Activated CD4-positive, alpha-beta T cell treated with anti-CD3 and anti-CD28 coated beads, Interleukin-2, amount 10 ng/mL, durations not matched to agents 24 days and 14 days (primary cell): Measurements from ENCODE around the gene TRAPPC6A. TPM values are rescaled to one million over a fixed set of nuclear protein-coding genes. Genes with fewer than 3 reads are reported as not detected.

Experiments
- DNase-seq: peaks from one replicate; pipeline ENCODE4 v3.0.0; 2022
- H3K27ac Mint-ChIP-seq: one replicate; pipeline ENCODE4 v1.8.0; 2022; ENCODE audit warnings: mild to moderate bottlenecking, mixed read lengths
- H3K27me3 Mint-ChIP-seq: one replicate; pipeline ENCODE4 v1.8.0; 2022; ENCODE audit warnings: mixed read lengths
- H3K36me3 Mint-ChIP-seq: one replicate; pipeline ENCODE4 v1.8.0; 2022; ENCODE audit warnings: low read depth, mild to moderate bottlenecking, mixed read lengths
- H3K4me1 Mint-ChIP-seq: one replicate; pipeline ENCODE4 v1.8.0; 2021; ENCODE audit warnings: mixed read lengths
- H3K4me3 Mint-ChIP-seq: one replicate; pipeline ENCODE4 v1.8.0; 2022; ENCODE audit warnings: mild to moderate bottlenecking, moderate library complexity, mixed read lengths
- H3K9me3 Mint-ChIP-seq: one replicate; pipeline ENCODE4 v1.8.0; 2021; ENCODE audit warnings: mixed read lengths
- intact Hi-C: fragments of 100-400 bp; cut with micrococcal nuclease; formaldehyde crosslinking; loops from one replicate; pipeline ENCODE4 v1.15.1; 2023
- total RNA-seq: library from RNA; stranded (reverse); gene quantifications from 2 replicates; pipeline ENCODE4 v1.2.3, GENCODE V29; 2022

The TRAPPC6A gene
- total RNA-seq, 1 donor from 2014 or later: 24.7 TPM

DNA sequence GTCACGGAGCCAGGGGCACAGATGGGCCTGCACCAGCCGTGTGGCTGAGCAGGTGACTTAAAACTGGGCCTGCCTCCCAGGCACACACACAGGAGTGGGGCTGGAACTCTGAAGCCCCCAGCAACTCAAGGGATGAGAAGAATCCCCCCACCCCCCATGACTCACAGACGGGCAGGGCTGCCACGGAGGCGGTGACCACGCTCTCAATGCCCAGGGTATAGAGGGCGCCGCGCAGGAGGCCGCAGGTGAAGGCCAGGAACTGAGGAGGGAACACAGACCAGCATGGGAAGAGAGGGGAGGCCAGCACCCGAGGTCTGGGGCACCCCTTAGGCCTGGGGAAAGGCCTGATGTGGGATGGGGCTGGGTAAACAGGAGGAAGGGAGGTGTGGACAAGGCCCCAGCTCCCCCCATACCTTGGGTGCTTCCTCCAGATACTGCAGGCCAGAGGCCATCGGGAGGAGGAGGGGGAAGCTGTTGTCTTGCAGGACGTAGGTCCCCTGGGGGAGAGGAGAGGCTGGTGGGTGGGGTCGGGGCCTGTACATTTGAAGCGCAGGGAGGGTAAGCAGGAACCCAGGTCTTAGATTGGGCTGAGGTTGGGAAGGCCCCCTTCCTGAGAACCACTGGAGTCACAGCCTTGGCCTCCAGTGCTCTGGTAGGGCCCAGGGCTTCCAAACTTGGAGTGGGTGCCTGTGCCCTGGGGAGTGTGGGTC is 14.1 kb downstream of the TRAPPC6A start:
- DNase-seq: no peak
- intact Hi-C loops: loop anchor here (5.0 kb wide), 1 partner anchor 47 kb away; no protein-coding TSS in a partner anchor

DNA sequence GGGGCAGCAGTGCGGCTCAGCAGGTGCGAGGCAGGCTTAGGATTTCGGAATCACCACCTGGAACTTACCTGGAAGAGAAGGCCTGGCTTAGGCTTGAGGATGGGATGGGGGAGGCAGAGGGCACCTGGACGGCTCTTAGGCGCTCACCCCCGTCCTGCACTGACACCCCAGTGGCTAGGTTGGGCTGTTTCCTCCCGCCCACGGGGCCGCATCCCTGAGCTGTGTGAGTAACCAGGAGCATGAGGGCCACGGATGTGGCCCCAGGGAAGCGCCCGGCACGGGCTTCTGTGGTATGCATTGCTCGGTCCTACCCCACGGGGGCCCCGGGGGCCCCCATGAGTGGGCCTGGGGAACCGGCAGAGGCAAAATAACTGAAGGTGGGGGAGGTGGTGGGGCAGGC is 14.9 kb downstream of the TRAPPC6A start:
- no peak for DNase-seq
- Mint-ChIP-seq H3K27me3 (peaks cover 4% of the 10 kb centered on the region), H3K4me3 (no peak overlapping the region), H3K4me1 (peaks cover 16% of the 10 kb centered on the region), H3K27ac (no peak overlapping the region), H3K9me3 (no peaks in the 10 kb centered on the region), H3K36me3 (peaks cover 3% of the 10 kb centered on the region)
- intact Hi-C loops: loop anchor here (5.0 kb wide), 1 partner anchor 46 kb away; no protein-coding TSS in a partner anchor

More for the DNA sequence above, 14.1 kb downstream of the TRAPPC6A start:
- Mint-ChIP-seq H3K9me3 (no peaks in the 10 kb centered on the region), H3K4me1 (peaks cover 16% of the 10 kb centered on the region), H3K27me3 (peaks cover 4% of the 10 kb centered on the region), H3K36me3 (peaks cover 3% of the 10 kb centered on the region), H3K4me3 (peak overlapping the region; percentile 57), H3K27ac (peak overlapping the region; percentile 76)

DNA sequence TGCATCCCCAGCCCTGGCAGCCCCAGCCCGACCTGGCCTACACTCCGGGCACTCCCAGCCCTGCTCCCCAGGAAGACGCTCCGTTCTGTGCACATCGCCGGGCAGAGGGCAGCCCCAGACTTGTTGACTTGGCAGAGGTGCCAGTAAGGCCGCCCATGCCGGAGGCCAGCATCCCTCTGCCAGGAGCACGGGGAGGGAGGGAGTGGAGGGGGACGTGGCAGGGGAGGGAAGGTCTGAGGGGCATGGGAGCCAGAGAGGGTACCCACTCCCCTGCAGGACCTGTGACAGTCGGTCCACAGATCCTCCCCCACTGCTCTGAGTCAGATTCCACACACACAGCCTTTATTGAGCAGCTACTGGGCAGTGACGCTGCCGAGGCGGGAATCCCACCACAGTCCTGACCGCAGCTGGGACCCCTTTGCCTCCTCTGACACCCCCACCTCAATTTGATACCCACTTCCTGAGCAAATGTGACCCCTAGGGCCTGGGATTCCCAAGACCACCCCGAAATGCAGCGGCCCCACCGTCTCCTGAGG is 15.4 kb downstream of the TRAPPC6A start:
- Mint-ChIP-seq H3K27ac (no peak overlapping the region), H3K4me1 (peaks cover 18% of the 10 kb centered on the region), H3K4me3 (no peak overlapping the region), H3K27me3 (peaks cover 8% of the 10 kb centered on the region), H3K9me3 (no peaks in the 10 kb centered on the region), H3K36me3 (peaks cover 3% of the 10 kb centered on the region)
- no peak for DNase-seq
- intact Hi-C loops: loop anchor here (5.0 kb wide), 1 partner anchor 45 kb away; no protein-coding TSS in a partner anchor

DNA sequence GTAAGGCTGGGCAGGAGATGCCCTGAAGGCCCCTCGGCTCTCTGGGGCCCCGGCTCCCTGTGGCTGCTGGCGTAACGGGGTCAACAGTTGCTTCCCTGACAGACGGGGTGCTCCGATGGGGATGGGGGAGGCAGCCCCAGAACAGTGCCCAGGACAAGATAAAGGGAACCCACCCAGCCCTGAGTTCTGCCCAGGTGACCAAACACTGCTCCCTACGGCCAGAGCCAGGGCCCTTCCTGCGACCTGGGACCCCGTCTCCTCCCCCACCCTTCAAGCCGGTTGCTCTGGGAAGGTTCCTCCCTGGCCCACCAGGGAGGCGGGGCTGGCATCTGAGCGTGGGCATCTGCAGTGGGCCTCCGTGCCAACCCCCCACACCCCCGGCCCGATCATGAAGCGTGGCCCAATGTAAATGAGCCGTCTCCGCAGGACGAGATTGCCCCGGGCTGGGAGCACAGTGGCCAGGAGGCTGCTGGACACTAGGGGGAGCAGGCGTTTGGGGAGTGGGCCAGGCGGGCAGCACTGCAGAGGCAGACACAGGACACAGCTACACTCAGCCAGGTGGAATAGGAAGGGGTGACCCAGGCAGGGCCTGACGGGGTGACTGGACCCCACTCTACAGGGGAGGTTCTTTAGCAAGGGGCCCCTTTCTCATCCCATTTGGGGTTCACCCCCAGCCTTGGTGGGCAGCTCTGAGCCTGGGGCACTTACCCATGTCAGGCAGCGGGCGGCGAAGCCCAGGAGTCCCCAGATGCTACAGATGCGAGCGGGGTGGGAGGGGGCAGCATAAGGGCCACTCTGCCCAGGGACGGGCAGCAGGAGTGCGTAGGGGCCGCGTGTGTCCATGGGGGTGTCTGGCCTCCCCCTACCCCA is 16.1 kb downstream of the TRAPPC6A start:
- peaks cover 17% of the 10 kb centered on the region for H3K4me1 Mint-ChIP-seq
- no peaks in the 10 kb centered on the region for H3K9me3 Mint-ChIP-seq
- no peak overlapping the region for H3K27ac Mint-ChIP-seq
- H3K36me3 Mint-ChIP-seq: peaks cover 3% of the 10 kb centered on the region
- no peak for DNase-seq
- intact Hi-C loops: loop anchor here (5.0 kb wide), 1 partner anchor 45 kb away; no protein-coding TSS in a partner anchor
- peaks cover 8% of the 10 kb centered on the region for H3K27me3 Mint-ChIP-seq
- no peak overlapping the region for H3K4me3 Mint-ChIP-seq

DNA sequence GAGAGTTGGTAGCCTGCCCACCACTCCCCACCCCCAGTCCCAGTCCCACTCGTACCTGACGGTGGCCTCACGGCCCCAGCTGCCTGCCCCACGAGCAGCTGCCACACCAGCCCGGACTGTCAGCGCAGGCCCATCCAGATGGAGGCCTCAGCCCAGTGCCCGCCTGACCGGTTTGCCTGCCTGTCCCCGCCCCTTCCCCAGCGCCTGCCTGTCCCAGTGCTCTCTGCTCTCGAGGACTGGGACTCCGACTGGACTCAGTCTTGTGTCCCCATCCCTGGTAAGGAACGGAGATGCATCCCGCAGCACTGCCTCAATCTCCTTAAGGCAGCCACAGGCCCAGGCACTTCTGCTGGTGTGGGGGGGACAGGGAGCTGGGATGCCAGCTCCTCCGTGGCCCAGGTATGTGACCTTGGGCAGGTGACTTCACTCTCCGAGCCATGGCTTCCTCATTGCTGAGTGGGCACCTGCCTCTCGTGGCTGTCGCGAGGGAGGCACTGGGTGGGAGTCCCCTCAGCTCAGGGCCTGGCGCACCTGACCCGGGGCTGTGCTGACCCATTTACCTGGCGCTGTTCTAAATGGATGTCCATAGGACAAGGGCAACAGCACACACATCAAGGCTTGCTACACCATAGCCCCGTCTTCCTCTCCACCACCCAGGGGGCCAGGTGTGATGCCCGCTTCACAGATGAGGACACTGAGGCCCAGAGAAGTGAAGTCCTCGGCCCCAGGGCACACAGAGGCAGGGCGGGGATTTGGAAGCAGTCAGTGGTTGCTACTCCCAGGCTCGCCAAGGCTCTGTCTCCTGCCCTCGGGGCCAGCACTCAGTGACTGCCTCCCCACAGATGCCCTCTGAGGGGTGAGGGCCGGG is 16.9 kb downstream of the TRAPPC6A start, which contains the start of gene NKPD1:
Gene NKPD1, minus strand, starts transcription at position 113 of the 868 bp plus-strand sequence. CDS start 832 bp downstream, outside the sequence.
- DNase-seq: no peak
- Mint-ChIP-seq H3K27ac (no peak within 1 kb of the TSS), H3K4me3 (no peak within 1 kb of the TSS), H3K9me3 (no peaks in the 10 kb centered on the region), H3K36me3 (peaks cover 2% of the 10 kb centered on the region), H3K4me1 (peaks cover 16% of the 10 kb centered on the region), H3K27me3 (peaks cover 8% of the 10 kb centered on the region)
- intact Hi-C loops: loop anchor here (5.0 kb wide), 1 partner anchor 44 kb away; no protein-coding TSS in a partner anchor

DNA sequence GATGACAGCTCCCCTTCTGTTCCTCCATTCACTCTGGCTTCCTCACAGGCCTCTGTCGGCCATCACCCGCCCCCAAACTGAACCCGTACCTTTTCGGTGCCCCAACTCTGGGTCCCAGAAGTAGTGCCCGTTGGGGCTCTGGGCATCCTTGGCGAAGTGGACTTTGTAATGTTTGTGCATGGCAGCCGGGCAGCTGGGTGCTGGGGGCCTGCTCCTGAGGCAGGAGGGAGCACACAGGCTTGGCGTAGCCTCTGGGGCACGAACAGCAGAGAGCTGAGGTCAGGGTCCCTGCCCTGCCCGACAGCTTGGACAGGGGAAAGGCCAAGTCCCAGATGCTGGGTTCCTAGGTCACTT is 18.1 kb downstream of the TRAPPC6A start:
- H3K4me1 Mint-ChIP-seq: peaks cover 12% of the 10 kb centered on the region
- no peak overlapping the region for H3K4me3 Mint-ChIP-seq
- H3K36me3 Mint-ChIP-seq: peaks cover 2% of the 10 kb centered on the region
- peaks cover 11% of the 10 kb centered on the region for H3K27me3 Mint-ChIP-seq
- no peak for DNase-seq
- intact Hi-C loops: loop anchor here (5.0 kb wide), 1 partner anchor 43 kb away; no protein-coding TSS in a partner anchor
- H3K9me3 Mint-ChIP-seq: no peaks in the 10 kb centered on the region
- no peak overlapping the region for H3K27ac Mint-ChIP-seq

DNA sequence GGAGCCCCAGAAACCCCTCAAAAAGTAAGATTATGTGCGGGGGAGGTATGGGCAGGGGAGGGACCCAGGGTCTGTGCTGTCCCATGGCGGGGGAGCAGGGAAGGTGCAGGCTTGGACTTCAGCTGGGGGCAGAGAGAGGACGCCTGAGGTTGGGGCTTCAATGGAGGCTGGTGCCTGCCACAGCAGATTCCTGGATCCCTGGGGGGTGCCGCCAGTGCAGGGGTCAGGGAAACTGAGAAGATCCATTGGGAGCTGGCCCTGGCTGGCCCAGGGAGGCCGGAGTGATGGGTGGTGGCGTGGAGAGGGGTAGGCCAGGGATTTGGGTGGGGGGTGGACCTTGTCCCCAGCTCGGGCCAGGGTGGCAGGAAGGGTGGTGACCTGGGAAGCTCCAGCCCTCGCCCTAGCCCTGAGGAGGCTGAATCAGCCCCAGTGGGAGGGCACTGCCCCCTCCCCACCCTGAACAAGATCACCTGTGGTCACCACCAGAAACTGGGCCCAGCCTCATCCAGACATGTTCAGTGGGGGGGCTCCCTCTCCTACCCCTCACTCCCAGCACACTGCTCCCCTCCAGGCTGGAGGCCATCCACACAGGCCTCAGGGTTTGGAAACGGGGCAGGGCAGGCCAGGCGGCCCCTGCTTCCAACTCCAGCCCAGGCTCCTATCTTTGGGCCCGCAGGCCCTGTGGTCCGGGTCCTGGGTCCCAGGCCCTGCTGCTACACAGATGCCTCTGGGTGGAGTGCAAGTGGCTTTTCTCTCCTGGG is 18.6 kb downstream of the TRAPPC6A start:
- Mint-ChIP-seq H3K4me1 (peaks cover 11% of the 10 kb centered on the region), H3K27me3 (peaks cover 12% of the 10 kb centered on the region), H3K9me3 (no peaks in the 10 kb centered on the region), H3K27ac (no peak overlapping the region), H3K4me3 (no peak overlapping the region), H3K36me3 (peaks cover 2% of the 10 kb centered on the region)
- intact Hi-C loops: no loop called here
- DNase-seq: no peak

DNA sequence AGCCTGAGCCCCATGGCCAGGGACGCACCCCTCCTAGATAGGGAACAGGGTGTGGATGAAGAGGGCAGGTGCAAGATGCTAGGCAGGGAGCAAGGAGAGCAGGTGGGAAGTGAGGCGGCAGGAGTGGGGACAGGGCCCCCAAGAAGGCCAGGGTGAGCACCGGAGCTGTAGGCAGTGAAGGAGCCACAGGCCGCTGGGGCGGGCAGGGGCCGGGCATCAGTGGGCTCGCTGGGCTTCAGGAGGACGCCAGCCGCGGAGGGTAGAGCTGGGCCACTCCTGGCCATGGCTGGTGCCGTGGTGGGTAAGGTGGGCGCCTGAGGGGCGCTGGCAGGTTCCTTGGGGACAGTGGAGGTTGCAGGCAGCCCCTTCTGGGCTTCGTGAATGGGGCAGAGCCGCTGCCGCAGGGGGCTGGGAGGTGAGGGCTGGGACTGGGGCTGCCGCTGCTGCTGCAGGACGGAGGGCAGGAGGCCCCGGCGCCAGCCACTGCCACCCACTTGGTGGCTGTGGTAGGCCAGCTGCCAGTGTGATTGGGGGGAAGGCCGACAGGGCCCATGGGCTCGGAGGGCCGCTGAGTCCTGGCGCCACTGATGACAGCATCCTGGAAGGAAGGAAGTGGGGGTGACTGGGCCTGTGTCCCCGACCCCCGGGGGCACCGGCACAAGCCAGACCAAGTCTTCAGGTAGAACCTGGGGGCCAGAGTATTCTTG is 19.4 kb downstream of the TRAPPC6A start:
- intact Hi-C loops: no loop called here
- no peaks in the 10 kb centered on the region for H3K9me3 Mint-ChIP-seq
- no peak for DNase-seq
- no peak overlapping the region for H3K27ac Mint-ChIP-seq
- H3K27me3 Mint-ChIP-seq: peaks cover 19% of the 10 kb centered on the region
- peaks cover 11% of the 10 kb centered on the region for H3K4me1 Mint-ChIP-seq
- peaks cover 5% of the 10 kb centered on the region for H3K36me3 Mint-ChIP-seq
- no peak overlapping the region for H3K4me3 Mint-ChIP-seq

DNA sequence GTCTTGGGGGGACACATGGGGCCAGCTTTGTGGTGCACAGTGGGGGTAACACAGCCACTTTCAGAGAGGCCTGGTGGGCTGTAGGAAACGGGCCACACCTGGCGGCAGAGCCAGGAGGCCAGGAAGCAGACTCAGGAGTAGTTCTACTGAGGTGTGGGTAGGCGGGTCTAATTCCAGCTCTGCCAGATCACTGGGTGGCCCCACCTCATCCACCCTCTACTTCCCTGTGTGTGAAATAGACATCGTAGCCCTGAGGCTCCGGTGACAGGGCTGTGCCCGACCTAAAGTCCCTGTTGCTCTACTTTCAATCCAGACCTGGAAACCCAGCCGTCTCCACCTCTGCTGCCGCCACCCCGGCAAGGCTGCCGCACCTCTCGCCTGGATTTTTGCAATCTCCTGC is 21.3 kb downstream of the TRAPPC6A start:
- DNase-seq: no peak
- no peak overlapping the region for H3K4me3 Mint-ChIP-seq
- peaks cover 13% of the 10 kb centered on the region for H3K4me1 Mint-ChIP-seq
- peaks cover 25% of the 10 kb centered on the region for H3K27me3 Mint-ChIP-seq
- intact Hi-C loops: no loop called here
- no peak overlapping the region for H3K27ac Mint-ChIP-seq
- H3K36me3 Mint-ChIP-seq: peaks cover 7% of the 10 kb centered on the region
- H3K9me3 Mint-ChIP-seq: no peaks in the 10 kb centered on the region

DNA sequence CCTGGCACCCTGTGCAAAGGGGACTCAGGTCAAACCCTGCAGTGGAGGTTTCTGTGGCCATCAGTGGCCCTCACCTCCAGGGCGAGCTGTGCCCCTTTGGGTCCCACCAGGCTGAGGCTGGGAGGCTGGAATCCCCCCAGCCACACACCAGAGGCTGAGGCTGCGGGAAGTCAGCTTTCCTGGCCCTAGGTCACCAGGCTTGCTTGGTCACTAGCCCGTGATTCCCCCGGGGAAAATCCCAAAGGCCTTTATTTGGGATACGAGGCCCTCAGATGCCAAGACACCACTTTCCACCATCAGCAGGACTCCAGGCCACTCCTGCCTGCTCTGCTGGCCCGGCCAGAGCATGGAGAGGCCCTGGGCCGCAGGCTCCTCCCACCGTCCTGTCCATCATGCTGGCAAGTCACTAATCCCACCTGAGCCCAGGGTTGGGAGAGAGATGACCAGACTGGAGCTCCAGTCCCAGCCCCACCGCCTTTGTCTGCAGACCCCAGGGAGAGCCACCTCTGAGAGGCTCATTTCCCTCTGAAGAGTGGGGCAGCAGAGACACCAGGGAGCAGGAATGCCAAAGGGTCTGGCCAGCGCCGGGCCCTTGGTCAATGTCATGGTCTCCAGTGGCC is 21.9 kb downstream of the TRAPPC6A start:
- H3K4me1 Mint-ChIP-seq: peaks cover 13% of the 10 kb centered on the region
- H3K36me3 Mint-ChIP-seq: peaks cover 7% of the 10 kb centered on the region
- H3K9me3 Mint-ChIP-seq: no peaks in the 10 kb centered on the region
- H3K4me3 Mint-ChIP-seq: no peak overlapping the region
- no peak for DNase-seq
- peaks cover 30% of the 10 kb centered on the region for H3K27me3 Mint-ChIP-seq
- intact Hi-C loops: no loop called here
- H3K27ac Mint-ChIP-seq: no peak overlapping the region

DNA sequence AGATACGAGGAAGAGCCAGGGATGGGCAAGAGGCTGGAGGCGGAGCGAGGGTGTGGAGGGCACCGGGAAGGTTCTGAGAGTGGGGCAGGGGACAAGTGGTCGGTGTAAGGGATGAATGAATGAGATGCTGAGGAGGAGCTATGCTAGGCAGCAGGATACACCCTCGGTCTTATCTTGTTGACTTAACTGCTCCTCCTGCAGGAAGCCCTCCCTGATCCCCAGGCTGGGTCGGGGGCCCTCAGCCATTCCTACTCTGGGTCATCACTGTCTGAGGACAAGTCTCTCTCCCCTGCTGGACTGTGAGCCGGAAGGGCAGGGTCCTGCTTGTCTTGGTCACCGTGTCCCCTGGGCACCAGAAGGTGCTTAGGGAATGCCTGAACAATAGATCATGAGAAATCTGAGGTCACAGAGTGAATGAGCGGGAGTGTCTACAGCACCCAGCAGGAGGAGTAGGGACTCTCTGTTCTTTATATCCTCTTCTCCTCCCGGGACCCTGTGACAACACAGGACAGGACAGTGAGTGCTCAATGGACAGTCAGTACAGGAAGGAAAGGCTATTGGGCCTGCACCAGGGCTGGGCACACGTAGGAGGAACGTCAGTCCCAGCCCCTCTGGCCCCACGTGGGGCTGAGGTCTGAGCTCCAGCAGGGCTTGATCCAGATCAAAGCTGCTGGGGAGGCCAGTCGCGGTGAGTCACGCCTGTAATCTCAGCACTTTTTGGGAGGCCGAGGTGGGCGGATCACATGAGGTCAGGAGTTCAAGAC is 23.8 kb downstream of the TRAPPC6A start:
- no peaks in the 10 kb centered on the region for H3K9me3 Mint-ChIP-seq
- no peak for DNase-seq
- intact Hi-C loops: no loop called here
- H3K27me3 Mint-ChIP-seq: peaks cover 26% of the 10 kb centered on the region
- peaks cover 16% of the 10 kb centered on the region for H3K4me1 Mint-ChIP-seq
- peak overlapping the region; percentile 50 for H3K4me3 Mint-ChIP-seq
- peak overlapping the region; percentile 62 for H3K27ac Mint-ChIP-seq
- H3K36me3 Mint-ChIP-seq: peaks cover 9% of the 10 kb centered on the region
